GM13977 (cell line): Measurements from ENCODE around the gene NOS1AP.
"Not testable (repeated sequence)": the region's sequence is repeated elsewhere in the genome, so short reads cannot be mapped to it uniquely, and the experiment has no call there.

Experiments
- DNase-seq: peaks from one replicate; pipeline ENCODE4 v3.0.0; 2012; ENCODE audit warnings: low spot score
- in situ Hi-C: fragments of 300-500 bp; cut with MboI; formaldehyde crosslinking; loops from one replicate; pipeline ENCODE4 v1.12.0; 2022; ENCODE audit warnings: low sequenced_read_pairs, low pct_unique_long_range_greater_than_20kb, mixed read lengths, inconsistent platforms; ENCODE audit not compliant: unreplicated experiment
- TF ChIP-seq, protein P1 (sequence below): IDR thresholded peaks from 2 replicates; pipeline ENCODE4 v1.5.1; 2012; ENCODE audit warnings: mild to moderate bottlenecking, control low read depth; ENCODE audit not compliant: insufficient read depth; ENCODE audit errors: extremely low read depth, missing control alignments

The NOS1AP gene

DNA sequence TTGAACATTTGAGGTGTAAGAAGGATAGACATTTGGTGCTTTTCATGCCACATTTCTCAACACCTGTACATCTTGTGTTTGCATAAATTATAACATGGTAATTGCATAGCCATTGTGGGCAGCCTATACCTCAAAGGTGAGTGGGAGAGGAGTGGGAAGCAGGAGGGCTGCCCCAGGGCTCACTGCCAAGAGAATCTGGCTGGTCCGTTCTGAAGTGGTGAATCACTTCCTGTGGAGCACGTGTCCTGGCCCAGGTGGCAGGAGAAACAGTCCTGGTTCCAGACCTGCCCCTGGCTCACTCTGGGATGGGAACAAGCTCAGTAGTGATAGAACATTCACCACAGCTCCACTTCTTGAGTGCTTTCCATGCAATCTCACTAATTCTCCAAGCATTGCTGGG is 34.2 kb upstream of the NOS1AP start:
- TF ChIP-seq, protein P1, sequence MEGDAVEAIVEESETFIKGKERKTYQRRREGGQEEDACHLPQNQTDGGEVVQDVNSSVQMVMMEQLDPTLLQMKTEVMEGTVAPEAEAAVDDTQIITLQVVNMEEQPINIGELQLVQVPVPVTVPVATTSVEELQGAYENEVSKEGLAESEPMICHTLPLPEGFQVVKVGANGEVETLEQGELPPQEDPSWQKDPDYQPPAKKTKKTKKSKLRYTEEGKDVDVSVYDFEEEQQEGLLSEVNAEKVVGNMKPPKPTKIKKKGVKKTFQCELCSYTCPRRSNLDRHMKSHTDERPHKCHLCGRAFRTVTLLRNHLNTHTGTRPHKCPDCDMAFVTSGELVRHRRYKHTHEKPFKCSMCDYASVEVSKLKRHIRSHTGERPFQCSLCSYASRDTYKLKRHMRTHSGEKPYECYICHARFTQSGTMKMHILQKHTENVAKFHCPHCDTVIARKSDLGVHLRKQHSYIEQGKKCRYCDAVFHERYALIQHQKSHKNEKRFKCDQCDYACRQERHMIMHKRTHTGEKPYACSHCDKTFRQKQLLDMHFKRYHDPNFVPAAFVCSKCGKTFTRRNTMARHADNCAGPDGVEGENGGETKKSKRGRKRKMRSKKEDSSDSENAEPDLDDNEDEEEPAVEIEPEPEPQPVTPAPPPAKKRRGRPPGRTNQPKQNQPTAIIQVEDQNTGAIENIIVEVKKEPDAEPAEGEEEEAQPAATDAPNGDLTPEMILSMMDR = no peak
- no peak for DNase-seq
- in situ Hi-C loops = no loop called here

GRCh38 chr1:162036163-162036562 is 33.3 kb upstream of the NOS1AP start:
- TF ChIP-seq, protein P1 = no peak
- DNase-seq = no peak
- in situ Hi-C loops = no loop called here

DNA sequence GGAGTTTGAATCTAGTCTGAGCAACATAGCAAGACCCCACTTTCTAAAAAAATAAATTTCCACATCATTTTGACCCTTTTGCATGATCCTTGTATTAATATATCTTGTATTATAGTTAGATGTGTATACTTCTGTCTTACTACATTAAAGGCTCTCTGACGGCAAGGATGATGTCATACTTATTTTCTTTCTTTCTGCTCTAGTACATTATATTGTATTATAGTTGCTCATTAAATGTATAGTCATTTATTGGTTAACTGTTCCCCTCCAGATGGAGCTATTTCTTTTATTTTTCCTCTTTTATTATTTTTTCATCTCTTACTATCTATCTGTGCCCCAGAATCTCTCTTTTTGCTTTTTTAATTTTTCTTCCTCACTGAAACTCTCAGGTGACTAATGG is 30.9 kb upstream of the NOS1AP start:
- TF ChIP-seq, protein P1 = no peak
- in situ Hi-C loops = no loop called here
- no peak for DNase-seq

DNA sequence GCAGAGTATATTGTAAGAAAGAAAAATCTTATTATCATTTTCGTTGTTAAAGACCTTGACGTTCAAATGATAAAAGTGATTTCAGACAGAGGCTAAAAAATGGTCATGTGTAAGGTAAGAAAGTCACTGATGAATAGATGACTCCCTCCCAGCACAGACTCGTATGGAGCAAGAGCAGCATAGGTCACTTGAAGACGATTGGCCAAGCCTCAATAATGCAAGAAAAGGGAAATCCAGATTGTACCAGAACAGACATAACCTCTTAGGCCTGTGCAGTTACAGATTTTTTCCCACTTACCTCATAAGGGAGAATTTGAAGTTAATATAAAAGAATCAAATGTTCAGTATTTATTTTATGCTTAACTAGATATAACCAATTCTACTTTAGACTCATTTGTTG is 29.5 kb upstream of the NOS1AP start:
- in situ Hi-C loops = no loop called here
- no peak for DNase-seq
- TF ChIP-seq, protein P1 = no peak

- TF ChIP-seq, protein P1 = peak; percentile 30
- in situ Hi-C loops = no loop called here
- no peak for DNase-seq
Measured at GRCh38 chr1:162040657-162041056, 28.8 kb upstream of the NOS1AP start.

DNA sequence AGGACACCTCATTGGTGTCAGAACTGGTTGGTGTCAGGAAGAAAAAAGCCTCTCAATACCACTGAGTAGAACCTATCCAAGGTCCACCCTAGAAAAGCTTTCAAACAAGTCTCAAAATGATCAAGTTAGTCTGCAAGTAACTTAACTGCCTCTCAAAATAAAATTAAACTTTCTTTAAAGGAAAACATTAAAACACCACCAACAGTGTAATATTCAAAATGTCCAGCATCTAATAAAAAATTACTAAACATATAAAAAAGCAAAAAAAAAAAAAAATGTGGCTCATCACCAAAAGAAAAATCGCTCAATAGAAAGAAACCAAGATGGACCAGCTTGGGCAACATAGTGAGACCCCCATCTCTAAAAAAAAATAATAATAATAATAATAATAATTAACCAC is 27.1 kb upstream of the NOS1AP start:
- DNase-seq = no peak
- TF ChIP-seq, protein P1 = no peak
- in situ Hi-C loops = no loop called here

GRCh38 chr1:162046921-162047320 is 22.6 kb upstream of the NOS1AP start:
- DNase-seq = no peak
- TF ChIP-seq, protein P1 = no peak
- in situ Hi-C loops = no loop called here

DNA sequence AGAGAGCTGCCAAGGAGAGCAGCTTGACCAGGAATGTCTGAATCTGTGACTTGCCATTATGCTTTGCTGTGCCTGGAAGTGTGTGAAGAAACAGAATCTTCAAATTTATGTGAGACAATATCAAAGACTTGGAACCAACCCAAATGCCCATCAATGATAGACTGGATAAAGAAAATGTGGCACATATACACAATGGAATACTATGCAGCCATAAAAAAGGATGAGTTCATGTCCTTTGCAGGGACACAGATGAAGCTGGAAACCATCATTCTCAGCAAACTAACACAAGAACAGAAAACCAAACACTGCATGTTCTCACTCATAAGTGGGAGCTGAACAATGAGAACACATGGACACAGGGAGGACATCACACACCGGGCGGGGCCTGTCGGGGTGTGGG is 15.5 kb upstream of the NOS1AP start:
- in situ Hi-C loops, DNase-seq: not testable (repeated sequence)
